ENCODE results near the gene CTNNA2. TPM values are rescaled to one million over a fixed set of nuclear protein-coding genes. Genes with fewer than 3 reads are reported as not detected.
A peak's percentile ranks its signal among the peaks of the same experiment; 100 is the strongest.

The CTNNA2 gene
- total RNA-seq, 6 experiments from 2014 or later = 0.44 TPM; not detected in 5

- DNase-seq (peak in 1 of 3 donors; percentile 39), ATAC-seq (peak in 1 of 4 donors; percentile 27)
- whole genome bisulfite sequencing (ENCODE audit: insufficient coverage, low coverage, low lambda C conversion rate, missing lambda C conversion rate) = 35% methylated on average over 2 of the region's 7 CpGs
- Histone ChIP-seq H3K4me1 (no peaks in the 10 kb centered on the region), H3K9me3 (no peaks in the 10 kb centered on the region), H3K36me3 (no peaks in the 10 kb centered on the region), H3K27me3 (no peaks in the 10 kb centered on the region), H3K27ac (no peak overlapping the region), H3K4me3 (no peak overlapping the region)
- intact Hi-C loops (cut with DNase I) = no loop called here
- TF ChIP-seq CTCF (IDR thresholded peaks at IDR 0.05) = no peak
- TF ChIP-seq POLR2A (IDR thresholded peaks at IDR 0.05) = no peak
Observed at GRCh38 chr2:80454628-80455027, 941.8 kb downstream of the CTNNA2 start.

- intact Hi-C loops (cut with DNase I) = no loop called here
- H3K4me1 ChIP-seq = no peaks in the 10 kb centered on the region
- TF ChIP-seq POLR2A (IDR thresholded peaks at IDR 0.05) (no peak), CTCF (IDR thresholded peaks at IDR 0.05) (no peak)
- no peak overlapping the region for H3K27ac ChIP-seq
- H3K9me3 ChIP-seq = no peaks in the 10 kb centered on the region
- ATAC-seq = no peak
- 62% methylated on average over 5 of the region's 5 CpGs for WGBS (ENCODE audit: insufficient coverage, low coverage, low lambda C conversion rate, missing lambda C conversion rate)
- no peaks in the 10 kb centered on the region for H3K27me3 ChIP-seq
- no peaks in the 10 kb centered on the region for H3K36me3 ChIP-seq
- DNase-seq = no peak
- H3K4me3 ChIP-seq = no peak overlapping the region
Observed at GRCh38 chr2:80459028-80459427, 946.2 kb downstream of the CTNNA2 start.

- ATAC-seq (no peak), DNase-seq (no peak)
- 34% methylated on average over 3 of the region's 3 CpGs for WGBS (ENCODE audit: insufficient coverage, low coverage, low lambda C conversion rate, missing lambda C conversion rate)
- Histone ChIP-seq H3K4me1 (no peaks in the 10 kb centered on the region), H3K27me3 (no peaks in the 10 kb centered on the region), H3K9me3 (no peaks in the 10 kb centered on the region), H3K4me3 (no peak overlapping the region), H3K36me3 (no peaks in the 10 kb centered on the region), H3K27ac (no peak overlapping the region)
- TF ChIP-seq CTCF (IDR thresholded peaks at IDR 0.05) (no peak), POLR2A (IDR thresholded peaks at IDR 0.05) (no peak)
- intact Hi-C loops (cut with DNase I) = no loop called here
Observed at GRCh38 chr2:80461505-80462197, 948.8 kb downstream of the CTNNA2 start.

- 39% methylated on average over 7 of the region's 8 CpGs for WGBS (ENCODE audit: insufficient coverage, low coverage, low lambda C conversion rate, missing lambda C conversion rate)
- no peaks in the 10 kb centered on the region for H3K36me3 ChIP-seq
Observed at GRCh38 chr2:80462654-80463053, 949.8 kb downstream of the CTNNA2 start.

More at GRCh38 chr2:80462654-80463053, 949.8 kb downstream of the CTNNA2 start:
- ATAC-seq (no peak), DNase-seq (no peak)
- no peak overlapping the region for H3K4me3 ChIP-seq
- no peaks in the 10 kb centered on the region for H3K27me3 ChIP-seq
- intact Hi-C loops (cut with DNase I) = no loop called here
- no peaks in the 10 kb centered on the region for H3K9me3 ChIP-seq
- H3K4me1 ChIP-seq = no peaks in the 10 kb centered on the region
- no peak for TF ChIP-seq POLR2A (IDR thresholded peaks at IDR 0.05)
- no peak for TF ChIP-seq CTCF (IDR thresholded peaks at IDR 0.05)
- H3K27ac ChIP-seq = no peak overlapping the region

Measured in right lobe of liver (tissue), 6 donors.